IMR-90 (cell line): ENCODE results near the gene REG3A. TPM values are rescaled to one million over a fixed set of nuclear protein-coding genes. Genes with fewer than 3 reads are reported as not detected.

Experiments used
- ATAC-seq: fragments of 200-7000 bp; cut with Tn5 transposase; 2 replicates; pipeline ENCODE4 v1.9.1; 2020; ENCODE audit warnings: low read depth, mild to moderate bottlenecking, moderate library complexity
- Bru-seq: library from RNA; stranded (reverse); fragments of 400-500 nt; gene quantifications from one replicate; lab custom pipeline; 2021; lab: Mats Ljungman, UMichigan
- BruChase-seq, 2 experiments: library from RNA; stranded (reverse); fragments of 400-500 nt; gene quantifications; one replicate each; lab custom pipeline; 2021; lab: Mats Ljungman, UMichigan
- BruUV-seq: library from RNA; stranded (reverse); fragments of 400-500 nt; replicated peaks from 2 replicates; lab custom pipeline; 2021; lab: Mats Ljungman, UMichigan
- CTCF ChIA-PET: fragments of 300-600 bp; formaldehyde crosslinking; extraction: SDS; loops from one replicate; lab custom pipeline; 2021; ENCODE audit warnings: antibody characterized with exemption; lab: Yijun Ruan, JAX
- POLR2A ChIA-PET: fragments of 300-600 bp; sonication (Branson Sonifier 250); formaldehyde crosslinking; loops from one replicate; lab custom pipeline; 2022; ENCODE audit warnings: antibody characterized with exemption; ENCODE audit not compliant: unreplicated experiment; lab: Charles Lee
- DNase-seq: peaks from one replicate; pipeline ENCODE4 v3.0.0; 2013
- H2AFZ ChIP-seq: replicated peaks from 2 replicates; pipeline ENCODE3; 2013; ENCODE audit warnings: low read length, mild to moderate bottlenecking; ENCODE audit not compliant: poor library complexity
- H2AK5ac ChIP-seq: 2 replicates; pipeline ENCODE4 v1.6.1; 2013; ENCODE audit warnings: low read depth, low read length, inconsistent platforms
- H2AK9ac ChIP-seq: replicated peaks from 2 replicates; pipeline ENCODE3; 2013; ENCODE audit warnings: mild to moderate bottlenecking, low read depth, low read length, moderate library complexity; ENCODE audit not compliant: poor library complexity
- H2BK120ac ChIP-seq: 2 replicates; pipeline ENCODE4 v1.6.1; 2013; ENCODE audit warnings: low read depth, low read length, inconsistent platforms
- H2BK15ac ChIP-seq: 3 replicates; pipeline ENCODE4 v1.6.1; 2013; ENCODE audit warnings: low read depth, low read length, inconsistent platforms
- H2BK20ac ChIP-seq: 2 replicates; pipeline ENCODE4 v1.6.1; 2013; ENCODE audit warnings: low read depth, mild to moderate bottlenecking, inconsistent platforms, low read length, moderate library complexity
- H2BK5ac ChIP-seq: 2 replicates; pipeline ENCODE4 v1.6.1; 2013; ENCODE audit warnings: mild to moderate bottlenecking, low read depth, low read length, inconsistent platforms; ENCODE audit not compliant: poor library complexity, severe bottlenecking
- H3K14ac ChIP-seq: replicated peaks from 2 replicates; pipeline ENCODE4 v1.6.1; 2013; ENCODE audit warnings: low read depth, low read length, inconsistent platforms
- H3K18ac ChIP-seq: 2 replicates; pipeline ENCODE4 v1.6.1; 2013; ENCODE audit warnings: low read depth, low read length, control low read depth
- H3K23ac ChIP-seq: 2 replicates; pipeline ENCODE4 v1.6.1; 2013; ENCODE audit warnings: low read depth, low read length, inconsistent platforms
- H3K27ac ChIP-seq: 2 replicates; pipeline ENCODE4 v1.5.1; 2013; ENCODE audit warnings: mild to moderate bottlenecking, control low read depth, low read length; ENCODE audit not compliant: insufficient read depth
- H3K27me3 ChIP-seq: 2 replicates; pipeline ENCODE4 v1.6.1; 2013; ENCODE audit warnings: low read length; ENCODE audit not compliant: control insufficient read depth, insufficient read depth
- H3K36me3 ChIP-seq: 2 replicates; pipeline ENCODE4 v1.6.1; 2013; ENCODE audit warnings: low read length, mixed read lengths; ENCODE audit not compliant: control insufficient read depth, insufficient read depth
- H3K4ac ChIP-seq: 2 replicates; pipeline ENCODE4 v1.6.1; 2013; ENCODE audit warnings: low read depth, low read length, inconsistent platforms
- H3K4me1 ChIP-seq: 2 replicates; pipeline ENCODE4 v1.6.1; 2013; ENCODE audit warnings: low read length, mixed read lengths; ENCODE audit not compliant: control insufficient read depth, insufficient read depth
- H3K4me2 ChIP-seq: 2 replicates; pipeline ENCODE4 v1.6.1; 2013; ENCODE audit warnings: low read depth, mild to moderate bottlenecking, control low read depth, low read length, moderate library complexity
- H3K4me3 ChIP-seq: 2 replicates; pipeline ENCODE4 v1.5.1; 2013; ENCODE audit warnings: low read depth, mild to moderate bottlenecking, control low read depth, low read length, moderate library complexity; ENCODE audit not compliant: insufficient read depth
- H3K56ac ChIP-seq: 2 replicates; pipeline ENCODE4 v1.6.1; 2013; ENCODE audit warnings: low read length, inconsistent platforms; ENCODE audit not compliant: insufficient read depth; ENCODE audit errors: extremely low read depth
- H3K79me1 ChIP-seq, 2 experiments: 2 replicates each; pipeline ENCODE4 v1.6.1; 2013; ENCODE audit warnings: low read length in 2 of 2, inconsistent platforms in 1 of 2, low read depth in 1 of 2
- H3K9ac ChIP-seq: 2 replicates; pipeline ENCODE4 v1.6.1; 2013; ENCODE audit warnings: low read depth, low read length, control low read depth
- H3K9me1 ChIP-seq: 2 replicates; pipeline ENCODE4 v1.6.1; 2013; ENCODE audit warnings: low read length, inconsistent platforms; ENCODE audit not compliant: insufficient read depth
- H3K9me3 ChIP-seq: 2 replicates; pipeline ENCODE4 v1.6.1; 2013; ENCODE audit warnings: low read length; ENCODE audit not compliant: control insufficient read depth, insufficient read depth
- H4K20me1 ChIP-seq: 2 replicates; pipeline ENCODE4 v1.6.1; 2013; ENCODE audit warnings: low read length, inconsistent platforms; ENCODE audit not compliant: insufficient read depth
- H4K5ac ChIP-seq: 2 replicates; pipeline ENCODE4 v1.6.1; 2013; ENCODE audit warnings: mild to moderate bottlenecking, low read depth, low read length, control low read depth
- H4K8ac ChIP-seq, 2 experiments: 2 replicates each; pipeline ENCODE4 v1.6.1; 2013; ENCODE audit warnings: low read depth in 2 of 2, low read length in 2 of 2, control low read depth in 1 of 2, inconsistent platforms in 1 of 2
- H4K91ac ChIP-seq: 2 replicates; pipeline ENCODE4 v1.6.1; 2013; ENCODE audit warnings: low read depth, low read length, inconsistent platforms; ENCODE audit not compliant: insufficient read depth
- BHLHE40 ChIP-seq: fragments of 150-350 bp; IDR thresholded peaks from 2 replicates; pipeline ENCODE4 v1.6.1; 2016; ENCODE audit warnings: mild to moderate bottlenecking, low read depth, low read length
- CEBPB ChIP-seq: IDR thresholded peaks from 2 replicates; pipeline ENCODE4 v1.6.1; 2012; ENCODE audit warnings: low read depth, low read length, improper control_type of control experiment
- CHD1 ChIP-seq: IDR thresholded peaks from 2 replicates; pipeline ENCODE4 v1.6.1; 2012; ENCODE audit warnings: low read depth, low read length, improper control_type of control experiment
- FOS ChIP-seq: fragments of 150-350 bp; IDR thresholded peaks from 2 replicates; pipeline ENCODE4 v1.6.1; 2016; ENCODE audit warnings: low read depth, low read length
- MAFK ChIP-seq: IDR thresholded peaks from 2 replicates; pipeline ENCODE4 v1.6.1; 2012; ENCODE audit warnings: low read depth, low read length, improper control_type of control experiment
- MAZ ChIP-seq: IDR thresholded peaks from 2 replicates; pipeline ENCODE4 v1.6.1; 2012; ENCODE audit warnings: low read depth, mild to moderate bottlenecking, low read length, improper control_type of control experiment, moderate library complexity, borderline replicate concordance
- MXI1 ChIP-seq: IDR thresholded peaks from 2 replicates; pipeline ENCODE4 v1.6.1; 2012; ENCODE audit warnings: low read depth, mild to moderate bottlenecking, low read length, moderate library complexity, borderline replicate concordance
- NFE2L2 ChIP-seq: fragments of 150-350 bp; IDR thresholded peaks from 2 replicates; pipeline ENCODE4 v1.6.1; 2016; ENCODE audit warnings: low read depth, mild to moderate bottlenecking, low read length
- POLR2A ChIP-seq: IDR thresholded peaks from 2 replicates; pipeline ENCODE4 v1.6.1; 2012; ENCODE audit warnings: mild to moderate bottlenecking, low read depth, low read length
- RAD21 ChIP-seq: IDR thresholded peaks from 2 replicates; pipeline ENCODE4 v1.6.1; 2012; ENCODE audit warnings: low read length, improper control_type of control experiment
- RCOR1 ChIP-seq: IDR thresholded peaks from 2 replicates; pipeline ENCODE4 v1.6.1; 2012; ENCODE audit warnings: mild to moderate bottlenecking, low read length, improper control_type of control experiment; ENCODE audit not compliant: insufficient replicate concordance
- RFX5 ChIP-seq: IDR thresholded peaks from 2 replicates; pipeline ENCODE4 v1.8.0; 2012; ENCODE audit warnings: low read depth, mild to moderate bottlenecking, low read length, moderate library complexity
- SMC3 ChIP-seq: fragments of 150-350 bp; IDR thresholded peaks from 2 replicates; pipeline ENCODE4 v1.6.1; 2016; ENCODE audit warnings: low read depth, mild to moderate bottlenecking, antibody characterized with exemption, low read length, moderate library complexity
- dilution Hi-C: fragments of 300-500 bp; cut with HindIII; formaldehyde crosslinking; loops from one replicate; pipeline ENCODE4 v1.14.3; 2018; ENCODE audit warnings: low sequenced_read_pairs; ENCODE audit not compliant: unreplicated experiment
- in situ Hi-C: fragments of 300-500 bp; cut with MboI; formaldehyde crosslinking; loops from 3 replicates; pipeline ENCODE4 v1.14.3; 2019; ENCODE audit warnings: low sequenced_read_pairs, inconsistent platforms, mixed read lengths
- intact Hi-C: fragments of 100-400 bp; cut with micrococcal nuclease; formaldehyde crosslinking; loops from 2 replicates; pipeline ENCODE4 v1.10.0; 2022
- long read RNA-seq: library from polyadenylated mRNA; unstranded; transcript quantifications from one replicate; pipeline ENCODE4 v2.0.0, GENCODE V29; 2021; ENCODE audit not compliant: unreplicated experiment
- polyA plus RNA-seq, 3 experiments: library from polyadenylated mRNA; depleted of rRNA; stranded (reverse); fragments of >200 nt; gene quantifications; 2 replicates each; pipeline ENCODE4 v1.2.3, GENCODE V29; 2012; ENCODE audit warnings: low replicate concordance in 1 of 3
- total RNA-seq: library from RNA; depleted of rRNA; stranded (reverse); fragments of >200 nt; gene quantifications from 2 replicates; pipeline ENCODE4 v1.2.3, GENCODE V29; 2012; rRNA removed
- TF ChIP-seq, protein P1 (sequence below): fragments of 150-350 bp; IDR thresholded peaks from 2 replicates; pipeline ENCODE4 v1.6.1; 2017; ENCODE audit warnings: mild to moderate bottlenecking, antibody characterized with exemption, low read length, low read depth
- TF ChIP-seq, protein P2 (sequence below): conservative IDR thresholded peaks from 2 replicates; pipeline ENCODE4 v1.5.1; 2012; ENCODE audit warnings: mild to moderate bottlenecking, low read depth, low read length, improper control_type of control experiment
- TF ChIP-seq, protein P3 (sequence below): fragments of 150-350 bp; IDR thresholded peaks from 2 replicates; pipeline ENCODE4 v1.6.1; 2016; ENCODE audit warnings: low read depth, mild to moderate bottlenecking, low read length, moderate library complexity, borderline replicate concordance

Gene REG3A
- total RNA-seq (not detected in 2 replicates), polyA plus RNA-seq (2012; rRNA removed) (not detected in 2 replicates), Bru-seq, nascent RNA (not detected), BruChase-seq, experiment 1, labeled RNA remaining after a 6-hour chase (not detected), BruChase-seq, experiment 2, labeled RNA remaining after a 2-hour chase (not detected)
- not detected in 2 replicates for polyA plus RNA-seq (2012; cell fraction: cytosol; rRNA removed)
- not detected in 2 replicates for polyA plus RNA-seq (2012; cell fraction: nucleus; rRNA removed; ENCODE audit: low replicate concordance)
- long read RNA-seq, result 0 reads

DNA sequence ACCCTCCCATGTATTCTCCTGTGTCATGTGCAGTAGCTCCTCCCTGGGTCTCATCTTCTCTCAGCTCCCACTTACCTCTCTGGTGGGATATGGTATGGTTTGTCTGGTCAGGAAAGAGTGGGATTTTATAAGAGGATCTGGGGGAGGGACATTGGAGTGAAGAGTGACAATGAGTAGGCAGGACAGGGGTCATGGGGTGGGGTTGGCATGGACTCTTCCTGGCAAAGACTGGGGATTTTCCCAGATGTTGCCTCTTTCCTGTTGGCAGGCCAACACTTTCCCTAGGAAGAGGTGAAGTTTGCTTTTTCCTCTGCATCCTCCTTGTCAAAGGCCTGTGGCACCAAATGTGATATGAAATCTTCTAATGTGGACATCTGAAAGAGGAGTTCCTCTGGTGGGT is at the start of gene REG3A:
Gene REG3A (minus strand): TSS at position 101 of the 400 bp plus-strand sequence. CDS start 348 bp downstream, outside the sequence.
- H3K18ac ChIP-seq, result no peak within 1 kb of the TSS
- in situ Hi-C loops, result no loop called here
- H3K4ac ChIP-seq, result no peak within 1 kb of the TSS
- H2AFZ ChIP-seq, result no peak within 1 kb of the TSS
- H2BK15ac ChIP-seq, result no peak within 1 kb of the TSS
- H3K36me3 ChIP-seq, result no peaks in the 10 kb centered on the region
- POLR2A ChIA-PET, result no interaction called here
- no peaks in the 10 kb centered on the region for H4K20me1 ChIP-seq
- no peak within 1 kb of the TSS for H4K91ac ChIP-seq
- no peak within 1 kb of the TSS for H3K23ac ChIP-seq
- H3K56ac ChIP-seq, result no peak within 1 kb of the TSS
- H3K27me3 ChIP-seq, result no peaks in the 10 kb centered on the region
- CTCF ChIA-PET, result no interaction called here
- no TSS peak for BruUV-seq
- H3K9me1 ChIP-seq, result no peaks in the 10 kb centered on the region
- H3K4me1 ChIP-seq, result no peaks in the 10 kb centered on the region
- H3K27ac ChIP-seq, result no peak within 1 kb of the TSS
- no peak within 1 kb of the TSS for H3K4me2 ChIP-seq
- H3K79me1 ChIP-seq, result no peaks in the 10 kb centered on the region
- no peak within 1 kb of the TSS for H4K8ac ChIP-seq
- TF ChIP-seq RFX5 (no peak), SMC3 (no peak), NFE2L2 (no peak), FOS (no peak), MXI1 (no peak), MAZ (no peak), MAFK (no peak), CHD1 (no peak), POLR2A (no peak), RCOR1 (no peak), BHLHE40 (no peak), RAD21 (no peak), CEBPB (no peak)
- TF ChIP-seq, protein P1, sequence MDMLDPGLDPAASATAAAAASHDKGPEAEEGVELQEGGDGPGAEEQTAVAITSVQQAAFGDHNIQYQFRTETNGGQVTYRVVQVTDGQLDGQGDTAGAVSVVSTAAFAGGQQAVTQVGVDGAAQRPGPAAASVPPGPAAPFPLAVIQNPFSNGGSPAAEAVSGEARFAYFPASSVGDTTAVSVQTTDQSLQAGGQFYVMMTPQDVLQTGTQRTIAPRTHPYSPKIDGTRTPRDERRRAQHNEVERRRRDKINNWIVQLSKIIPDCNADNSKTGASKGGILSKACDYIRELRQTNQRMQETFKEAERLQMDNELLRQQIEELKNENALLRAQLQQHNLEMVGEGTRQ, result no peak
- TF ChIP-seq, protein P2, sequence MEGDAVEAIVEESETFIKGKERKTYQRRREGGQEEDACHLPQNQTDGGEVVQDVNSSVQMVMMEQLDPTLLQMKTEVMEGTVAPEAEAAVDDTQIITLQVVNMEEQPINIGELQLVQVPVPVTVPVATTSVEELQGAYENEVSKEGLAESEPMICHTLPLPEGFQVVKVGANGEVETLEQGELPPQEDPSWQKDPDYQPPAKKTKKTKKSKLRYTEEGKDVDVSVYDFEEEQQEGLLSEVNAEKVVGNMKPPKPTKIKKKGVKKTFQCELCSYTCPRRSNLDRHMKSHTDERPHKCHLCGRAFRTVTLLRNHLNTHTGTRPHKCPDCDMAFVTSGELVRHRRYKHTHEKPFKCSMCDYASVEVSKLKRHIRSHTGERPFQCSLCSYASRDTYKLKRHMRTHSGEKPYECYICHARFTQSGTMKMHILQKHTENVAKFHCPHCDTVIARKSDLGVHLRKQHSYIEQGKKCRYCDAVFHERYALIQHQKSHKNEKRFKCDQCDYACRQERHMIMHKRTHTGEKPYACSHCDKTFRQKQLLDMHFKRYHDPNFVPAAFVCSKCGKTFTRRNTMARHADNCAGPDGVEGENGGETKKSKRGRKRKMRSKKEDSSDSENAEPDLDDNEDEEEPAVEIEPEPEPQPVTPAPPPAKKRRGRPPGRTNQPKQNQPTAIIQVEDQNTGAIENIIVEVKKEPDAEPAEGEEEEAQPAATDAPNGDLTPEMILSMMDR, result no peak
- TF ChIP-seq, protein P3, sequence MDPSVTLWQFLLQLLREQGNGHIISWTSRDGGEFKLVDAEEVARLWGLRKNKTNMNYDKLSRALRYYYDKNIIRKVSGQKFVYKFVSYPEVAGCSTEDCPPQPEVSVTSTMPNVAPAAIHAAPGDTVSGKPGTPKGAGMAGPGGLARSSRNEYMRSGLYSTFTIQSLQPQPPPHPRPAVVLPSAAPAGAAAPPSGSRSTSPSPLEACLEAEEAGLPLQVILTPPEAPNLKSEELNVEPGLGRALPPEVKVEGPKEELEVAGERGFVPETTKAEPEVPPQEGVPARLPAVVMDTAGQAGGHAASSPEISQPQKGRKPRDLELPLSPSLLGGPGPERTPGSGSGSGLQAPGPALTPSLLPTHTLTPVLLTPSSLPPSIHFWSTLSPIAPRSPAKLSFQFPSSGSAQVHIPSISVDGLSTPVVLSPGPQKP, result no peak
- ATAC-seq (no peak), DNase-seq (no peak)
- H3K14ac ChIP-seq, result no peak within 1 kb of the TSS
- dilution Hi-C loops, result no loop called here
- H3K4me3 ChIP-seq, result no peak within 1 kb of the TSS
- no peak within 1 kb of the TSS for H2BK120ac ChIP-seq
- H2BK5ac ChIP-seq, result no peak within 1 kb of the TSS
- H3K9me3 ChIP-seq, result peaks cover 24% of the 10 kb centered on the region
- intact Hi-C loops, result no loop called here
- no peak within 1 kb of the TSS for H4K5ac ChIP-seq
- no peak within 1 kb of the TSS for H3K9ac ChIP-seq
- no peak within 1 kb of the TSS for H2AK9ac ChIP-seq
- H2AK5ac ChIP-seq, result no peak within 1 kb of the TSS
- no peak within 1 kb of the TSS for H2BK20ac ChIP-seq
